ENCODE data around the gene FOXO3.

Gene FOXO3

DNA sequence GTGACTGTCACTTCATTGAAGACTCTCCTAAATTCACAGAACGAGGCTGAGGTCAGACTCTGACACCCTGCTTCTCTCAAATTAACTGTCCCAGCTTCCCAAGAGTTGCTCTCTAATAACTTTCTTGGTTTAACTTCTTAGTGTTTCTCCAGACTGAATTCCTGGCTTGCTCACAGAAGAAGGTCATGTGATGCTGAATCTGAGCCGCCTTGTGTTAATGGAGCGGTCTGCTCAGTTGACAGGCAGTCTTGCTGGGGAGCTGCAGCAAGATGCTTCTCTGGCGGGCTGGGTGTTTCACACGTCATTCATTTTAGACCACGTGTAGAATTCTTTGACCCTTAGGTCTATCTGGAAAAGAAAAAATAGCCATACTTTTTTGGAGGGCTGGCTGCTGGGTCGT, 107.3 kb downstream of the FOXO3 start:
- no peak overlapping the region for H3K4me3 ChIP-seq (ENCODE audit: low read length)
- DNase-seq (ENCODE audit: low read depth), result peak; percentile 78
- TF ChIP-seq, protein P1, sequence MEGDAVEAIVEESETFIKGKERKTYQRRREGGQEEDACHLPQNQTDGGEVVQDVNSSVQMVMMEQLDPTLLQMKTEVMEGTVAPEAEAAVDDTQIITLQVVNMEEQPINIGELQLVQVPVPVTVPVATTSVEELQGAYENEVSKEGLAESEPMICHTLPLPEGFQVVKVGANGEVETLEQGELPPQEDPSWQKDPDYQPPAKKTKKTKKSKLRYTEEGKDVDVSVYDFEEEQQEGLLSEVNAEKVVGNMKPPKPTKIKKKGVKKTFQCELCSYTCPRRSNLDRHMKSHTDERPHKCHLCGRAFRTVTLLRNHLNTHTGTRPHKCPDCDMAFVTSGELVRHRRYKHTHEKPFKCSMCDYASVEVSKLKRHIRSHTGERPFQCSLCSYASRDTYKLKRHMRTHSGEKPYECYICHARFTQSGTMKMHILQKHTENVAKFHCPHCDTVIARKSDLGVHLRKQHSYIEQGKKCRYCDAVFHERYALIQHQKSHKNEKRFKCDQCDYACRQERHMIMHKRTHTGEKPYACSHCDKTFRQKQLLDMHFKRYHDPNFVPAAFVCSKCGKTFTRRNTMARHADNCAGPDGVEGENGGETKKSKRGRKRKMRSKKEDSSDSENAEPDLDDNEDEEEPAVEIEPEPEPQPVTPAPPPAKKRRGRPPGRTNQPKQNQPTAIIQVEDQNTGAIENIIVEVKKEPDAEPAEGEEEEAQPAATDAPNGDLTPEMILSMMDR (conservative IDR thresholded peaks at IDR 0.05; ENCODE audit: low read depth, low read length), result no peak

DNA sequence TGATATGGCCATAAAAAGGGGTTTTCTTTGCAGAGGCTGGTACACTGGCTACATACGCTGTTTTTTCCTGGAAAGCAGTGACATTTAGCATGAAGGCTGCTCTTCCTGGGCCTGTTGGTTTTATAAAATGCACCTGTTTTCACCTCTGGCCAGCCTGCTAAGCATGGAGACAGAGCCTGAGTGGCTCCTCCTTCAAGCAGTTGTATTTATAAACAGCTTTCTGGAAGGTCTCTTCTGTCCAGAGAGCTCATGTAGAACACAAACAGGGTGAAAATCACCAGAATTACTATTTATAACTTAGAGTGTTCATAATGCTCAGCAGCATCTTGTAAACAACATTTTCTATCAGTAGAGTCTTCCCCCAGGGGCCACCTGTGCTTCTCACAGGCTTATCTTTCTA, 109.0 kb downstream of the FOXO3 start:
- TF ChIP-seq, protein P1 (conservative IDR thresholded peaks at IDR 0.05; ENCODE audit: low read depth, low read length), result no peak
- DNase-seq (ENCODE audit: low read depth), result no peak
- H3K4me3 ChIP-seq (ENCODE audit: low read length), result no peak overlapping the region

- DNase-seq (ENCODE audit: low read depth), result no peak
- TF ChIP-seq, protein P1 (conservative IDR thresholded peaks at IDR 0.05; ENCODE audit: low read depth, low read length), result no peak
- H3K4me3 ChIP-seq (ENCODE audit: low read length), result no peak overlapping the region
Measured at GRCh38 chr6:108671175-108671574, 110.5 kb downstream of the FOXO3 start.

DNA sequence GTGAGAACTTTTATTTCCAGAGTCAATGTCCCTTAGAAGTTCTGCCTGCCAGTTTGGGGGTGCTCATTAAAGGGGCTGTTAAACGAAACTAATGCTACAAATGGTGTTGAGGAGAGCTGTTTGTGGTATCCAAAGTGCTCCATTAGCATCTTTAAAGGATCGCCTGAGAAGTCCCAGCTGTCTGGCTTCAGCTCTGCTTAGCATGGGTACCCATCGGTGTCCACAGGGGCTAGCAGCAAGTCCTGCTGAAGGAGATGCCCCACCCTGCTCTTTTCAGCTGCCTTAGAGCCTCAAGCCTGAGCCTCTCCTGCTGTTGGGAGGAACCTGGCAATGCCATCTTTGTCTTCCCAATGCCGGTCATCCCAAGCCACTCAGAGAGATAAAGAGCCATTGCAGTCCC, 111.1 kb downstream of the FOXO3 start:
- DNase-seq (ENCODE audit: low read depth), result no peak
- H3K4me3 ChIP-seq (ENCODE audit: low read length), result no peak overlapping the region
- TF ChIP-seq, protein P1 (conservative IDR thresholded peaks at IDR 0.05; ENCODE audit: low read depth, low read length), result no peak

DNA sequence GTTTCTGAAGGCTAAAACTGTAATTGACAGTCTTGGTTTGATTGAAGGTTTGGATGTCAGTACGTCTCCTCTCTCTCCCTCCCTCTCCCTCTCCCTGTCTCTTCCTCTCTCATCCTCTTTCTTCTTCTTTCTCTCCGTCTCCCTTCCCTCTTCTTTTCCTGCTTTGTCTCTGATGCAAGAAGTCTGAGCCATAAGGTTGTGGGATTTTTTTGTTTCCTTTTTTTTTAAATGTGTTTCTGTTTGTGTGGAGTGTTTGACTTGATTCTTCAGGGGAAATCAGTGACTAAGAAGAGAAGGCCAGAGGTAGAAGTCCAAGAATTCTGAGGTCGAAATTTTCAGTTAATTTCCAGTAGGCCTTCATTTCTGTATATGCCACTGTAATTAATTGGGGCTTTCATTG, 111.9 kb downstream of the FOXO3 start:
- H3K4me3 ChIP-seq (ENCODE audit: low read length), result no peak overlapping the region
- TF ChIP-seq, protein P1 (conservative IDR thresholded peaks at IDR 0.05; ENCODE audit: low read depth, low read length), result no peak
- DNase-seq (ENCODE audit: low read depth), result no peak

- TF ChIP-seq, protein P1 (conservative IDR thresholded peaks at IDR 0.05; ENCODE audit: low read depth, low read length), result no peak
- H3K4me3 ChIP-seq (ENCODE audit: low read length), result no peak overlapping the region
- no peak for DNase-seq (ENCODE audit: low read depth)
Measured at GRCh38 chr6:108673153-108673552, 112.4 kb downstream of the FOXO3 start.

- no peak for DNase-seq (ENCODE audit: low read depth)
- H3K4me3 ChIP-seq (ENCODE audit: low read length), result no peak overlapping the region
- TF ChIP-seq, protein P1 (conservative IDR thresholded peaks at IDR 0.05; ENCODE audit: low read depth, low read length), result no peak
Measured at GRCh38 chr6:108673602-108674001, 112.9 kb downstream of the FOXO3 start.

Measured in retinal pigment epithelial cell (primary cell).